PFSK-1 (cell line): ENCODE data around the gene TOMM6.

Source experiments
- FOXP2 ChIP-seq: optimal IDR thresholded peaks from 2 replicates; pipeline ENCODE3; 2011; ENCODE audit warnings: borderline replicate concordance, control low read depth, inconsistent platforms; ENCODE audit not compliant: insufficient read depth; ENCODE audit errors: extremely low read length, extremely low read depth
- POLR2AphosphoS5 ChIP-seq: IDR thresholded peaks from 2 replicates; pipeline ENCODE4 v1.6.1; 2012; ENCODE audit warnings: low read depth, mild to moderate bottlenecking, control low read depth, low read length, moderate library complexity
- REST ChIP-seq, 2 experiments: IDR thresholded peaks; 2 replicates each; pipeline versions ENCODE4 v1.6.1 to v1.8.0; 2011 to 2012; ENCODE audit warnings: low read depth in 2 of 2, low read length in 2 of 2, control low read depth in 1 of 2, inconsistent platforms in 1 of 2, mild to moderate bottlenecking in 1 of 2, moderate library complexity in 1 of 2; ENCODE audit not compliant: insufficient read depth in 1 of 2
- SIN3A ChIP-seq: IDR thresholded peaks from 2 replicates; pipeline ENCODE4 v1.6.1; 2012; ENCODE audit warnings: mild to moderate bottlenecking, low read length, moderate library complexity, borderline replicate concordance; ENCODE audit not compliant: insufficient read depth
- TAF1 ChIP-seq: IDR thresholded peaks from 2 replicates; pipeline ENCODE4 v1.6.1; 2012; ENCODE audit warnings: low read length, control low read depth, borderline replicate concordance; ENCODE audit not compliant: insufficient read depth

TOMM6 gene

GRCh38 chr6:41750374-41750773 is 37.1 kb upstream of the TOMM6 start:
- TF ChIP-seq TAF1: no peak
- no peak for TF ChIP-seq FOXP2
- no peak for TF ChIP-seq SIN3A
- no peak for TF ChIP-seq POLR2AphosphoS5
- TF ChIP-seq REST (IDR thresholded peaks at IDR 0.05; ENCODE audit: insufficient read depth in 1 of 2, low read depth in 2 of 2, low read length in 2 of 2): no peak

- TF ChIP-seq FOXP2 (no peak), SIN3A (no peak), TAF1 (no peak), REST (IDR thresholded peaks at IDR 0.05; ENCODE audit: insufficient read depth in 1 of 2, low read depth in 2 of 2, low read length in 2 of 2) (no peak), POLR2AphosphoS5 (no peak)
Measured at GRCh38 chr6:41755895-41756294, 31.6 kb upstream of the TOMM6 start.

DNA sequence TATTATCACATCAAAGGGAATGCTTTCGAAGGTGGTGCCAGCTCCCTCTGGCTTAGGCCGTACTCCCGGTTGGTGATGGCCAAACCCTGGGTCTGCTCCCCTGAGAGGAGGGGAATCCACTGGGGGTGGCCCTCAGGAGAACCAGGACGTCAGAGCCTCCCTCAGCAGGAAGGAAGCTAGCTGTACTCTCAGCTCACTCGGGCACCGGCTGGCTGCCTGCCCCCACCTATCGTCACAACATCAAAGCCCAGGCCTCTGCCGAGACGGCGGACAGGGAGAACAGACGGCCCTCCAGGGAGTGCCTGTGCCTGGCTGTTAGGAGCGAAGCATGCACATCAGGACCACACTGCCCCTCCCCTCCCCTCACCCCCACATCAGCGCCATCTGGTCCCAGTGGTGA is 31.1 kb upstream of the TOMM6 start:
- TF ChIP-seq REST (IDR thresholded peaks at IDR 0.05; ENCODE audit: insufficient read depth in 1 of 2, low read depth in 2 of 2, low read length in 2 of 2) (no peak), FOXP2 (no peak), SIN3A (no peak), POLR2AphosphoS5 (no peak), TAF1 (no peak)

GRCh38 chr6:41757271-41757670 is 30.2 kb upstream of the TOMM6 start:
- TF ChIP-seq TAF1: no peak
- TF ChIP-seq REST (IDR thresholded peaks at IDR 0.05; ENCODE audit: insufficient read depth in 1 of 2, low read depth in 2 of 2, low read length in 2 of 2): no peak
- TF ChIP-seq FOXP2: no peak
- no peak for TF ChIP-seq POLR2AphosphoS5
- TF ChIP-seq SIN3A: no peak

GRCh38 chr6:41757931-41758640 is 29.4 kb upstream of the TOMM6 start:
- TF ChIP-seq SIN3A (no peak), FOXP2 (no peak), POLR2AphosphoS5 (no peak), TAF1 (no peak), REST (IDR thresholded peaks at IDR 0.05; ENCODE audit: insufficient read depth in 1 of 2, low read depth in 2 of 2, low read length in 2 of 2) (no peak)
